Choroid plexus epithelial cell (primary cell): ENCODE results near the gene UNC13A.

ENCODE experiments used
- DNase-seq: peaks from one replicate; pipeline ENCODE4 v3.0.0-alpha.2; 2010; ENCODE audit warnings: low read depth
- H3K4me3 ChIP-seq: 2 replicates; pipeline ENCODE4 v1.5.1; 2011; ENCODE audit warnings: low read depth, mild to moderate bottlenecking, control low read depth, low read length, moderate library complexity
- CTCF ChIP-seq: conservative IDR thresholded peaks from 2 replicates; pipeline ENCODE4 v1.5.1; 2011; ENCODE audit warnings: low read depth, mild to moderate bottlenecking, control low read depth, inconsistent platforms, low read length, moderate library complexity

Gene UNC13A

GRCh38 chr19:17726964-17727773 lies 39.0 kb upstream of the UNC13A start:
- TF ChIP-seq CTCF, result no peak
- no peak overlapping the region for H3K4me3 ChIP-seq
- DNase-seq, result no peak

GRCh38 chr19:17726136-17726741 lies 38.1 kb upstream of the UNC13A start:
- no peak for DNase-seq
- H3K4me3 ChIP-seq, result no peak overlapping the region
- TF ChIP-seq CTCF, result no peak

GRCh38 chr19:17725422-17726078 lies 37.4 kb upstream of the UNC13A start:
- peak; percentile 55 for TF ChIP-seq CTCF
- no peak for DNase-seq
- H3K4me3 ChIP-seq, result no peak overlapping the region

- no peak for DNase-seq
- H3K4me3 ChIP-seq, result no peak overlapping the region
- TF ChIP-seq CTCF, result no peak
Measured at GRCh38 chr19:17724655-17725054, 36.5 kb upstream of the UNC13A start.

- H3K4me3 ChIP-seq, result no peak overlapping the region
- no peak for TF ChIP-seq CTCF
- no peak for DNase-seq
Measured at GRCh38 chr19:17722655-17723240, 34.6 kb upstream of the UNC13A start.

- no peak for TF ChIP-seq CTCF
- no peak overlapping the region for H3K4me3 ChIP-seq
- peak; percentile 39 for DNase-seq
Measured at GRCh38 chr19:17721821-17722220, 33.7 kb upstream of the UNC13A start.
